Tongue (tissue), 2 donors: ENCODE measurements around the gene AGAP6. TPM values are rescaled to one million over a fixed set of nuclear protein-coding genes. Genes with fewer than 3 reads are reported as not detected.
"Not testable (repeated sequence)": the region's sequence is repeated elsewhere in the genome, so short reads cannot be mapped to it uniquely, and the experiment has no call there.

ENCODE experiments used
- DNase-seq: peaks from one replicate; pipeline ENCODE4 v3.0.0-alpha.2; 2015
- total RNA-seq: library from RNA; depleted of rRNA; stranded (reverse); fragments of >200 nt; gene quantifications from one replicate; pipeline ENCODE4 v1.2.3, GENCODE V29; 2014

Gene AGAP6
- total RNA-seq = 4.3 TPM

- DNase-seq = not testable (repeated sequence)
Observed at GRCh38 chr10:49988376-49988775, at the start of gene AGAP6. TSS of gene AGAP6 (plus strand) at chr10:49988406. CDS start at chr10:49988716, 310 bp downstream.

DNA sequence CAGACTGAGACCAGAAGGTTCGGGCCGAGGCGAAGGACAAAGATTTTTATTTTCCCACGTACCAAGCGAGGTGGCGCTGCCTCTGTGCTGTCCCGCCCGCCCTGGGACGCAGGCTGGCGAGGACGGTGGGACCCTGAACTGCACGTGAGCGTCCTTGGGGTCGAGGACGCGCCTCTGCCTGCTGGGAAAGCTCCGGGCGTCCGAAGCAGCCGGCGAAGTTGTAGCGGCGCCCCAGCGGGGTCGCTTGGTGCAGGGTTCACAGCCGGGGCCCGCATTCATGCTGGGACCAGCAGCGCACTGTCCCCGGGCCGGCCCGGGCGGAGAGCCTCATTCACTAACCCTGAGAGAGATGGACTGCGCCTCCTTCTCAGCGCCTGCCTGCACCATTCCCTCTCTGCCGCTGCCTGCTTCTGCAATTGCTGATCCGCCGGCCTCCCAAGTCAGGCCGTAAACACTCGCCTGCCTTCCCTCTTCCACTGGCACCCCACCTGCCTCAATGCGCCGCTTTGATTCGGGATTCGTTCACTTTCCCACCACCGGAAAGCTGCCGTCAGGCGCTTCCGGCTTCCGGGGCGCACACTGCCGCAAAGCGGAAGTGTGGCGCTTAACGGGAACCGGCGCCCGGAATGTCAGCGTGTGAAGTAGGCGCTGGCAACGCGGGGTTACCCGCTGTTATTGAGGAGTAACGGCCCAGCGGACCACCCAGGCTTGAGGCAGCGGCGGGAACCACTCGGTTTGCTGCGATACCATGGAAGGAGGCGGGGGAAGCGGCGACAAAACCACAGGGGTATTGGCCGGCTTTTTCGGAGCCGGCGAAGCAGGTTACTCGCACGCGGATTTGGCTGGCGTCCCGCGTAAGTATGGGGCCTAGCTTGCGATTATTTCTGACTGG lies 46.5 kb upstream of the AGAP6 start, which contains the start of the genes PARG and TIMM23B:
Gene PARG (minus strand): TSS at position 581 of the 892 bp plus-strand sequence. CDS start 302 bp downstream, at position 279.
Gene TIMM23B (plus strand): TSS at position 607 of the 892 bp plus-strand sequence. CDS start 142 bp downstream, at position 749.
- DNase-seq = peak; percentile 90

DNA sequence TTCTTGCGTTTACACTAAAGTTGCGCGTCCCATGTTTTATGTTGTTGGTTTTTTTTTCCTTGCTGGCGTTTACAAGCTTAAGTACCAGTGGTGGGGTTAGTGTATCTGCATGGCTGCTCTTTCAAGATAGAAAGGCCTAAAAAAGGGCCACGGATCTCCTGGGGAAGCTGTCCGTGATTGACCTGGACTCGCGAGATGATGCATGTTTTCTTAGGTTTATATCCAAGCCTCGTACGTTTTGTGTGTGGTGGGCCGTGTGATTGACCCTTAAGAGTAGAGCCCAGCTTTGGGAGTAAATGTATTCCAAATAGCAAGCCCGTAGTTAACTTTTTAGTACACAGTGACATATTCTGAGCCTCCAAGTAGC lies 45.9 kb upstream of the AGAP6 start:
- peak; percentile 1 for DNase-seq

GRCh38 chr10:49943607-49944006 lies 44.6 kb upstream of the AGAP6 start:
- not testable (repeated sequence) for DNase-seq

DNA sequence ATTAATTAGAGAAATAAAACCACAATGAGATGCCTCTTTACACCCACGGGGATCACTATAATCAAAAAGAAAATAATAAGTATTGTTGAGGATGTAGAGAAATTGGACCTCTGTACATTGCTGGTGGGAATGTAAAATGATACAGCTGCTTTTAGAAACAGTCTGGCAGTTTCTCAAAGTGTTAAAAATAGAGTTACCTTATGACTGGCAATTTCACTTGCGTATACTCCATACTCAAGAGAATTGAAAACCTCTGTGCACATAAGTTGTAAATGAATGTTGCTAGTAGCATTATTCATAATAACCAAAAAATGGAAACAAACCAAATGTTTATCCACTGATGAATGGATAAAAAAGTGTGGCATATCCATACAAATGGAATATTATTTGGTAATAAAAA lies 40.1 kb upstream of the AGAP6 start:
- not testable (repeated sequence) for DNase-seq

DNA sequence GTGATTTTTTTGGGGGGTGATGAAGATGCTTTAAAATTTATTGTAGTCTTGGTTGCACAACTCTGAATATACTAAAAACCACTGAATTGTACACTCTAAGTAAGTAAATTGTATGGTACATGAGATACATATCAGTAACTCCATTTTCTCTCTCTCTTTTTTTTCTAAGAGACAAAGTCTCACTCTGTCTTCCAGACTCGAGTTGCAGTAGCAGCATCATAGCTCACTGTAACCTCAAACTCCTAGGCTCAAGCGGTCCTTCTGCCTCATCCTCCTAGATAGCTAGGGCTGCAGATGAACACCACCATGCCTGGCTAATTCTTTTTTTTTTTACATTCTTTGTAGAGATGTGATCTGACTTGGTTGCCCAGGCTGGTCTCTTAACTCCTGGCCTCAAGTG lies 39.5 kb upstream of the AGAP6 start:
- not testable (repeated sequence) for DNase-seq

DNA sequence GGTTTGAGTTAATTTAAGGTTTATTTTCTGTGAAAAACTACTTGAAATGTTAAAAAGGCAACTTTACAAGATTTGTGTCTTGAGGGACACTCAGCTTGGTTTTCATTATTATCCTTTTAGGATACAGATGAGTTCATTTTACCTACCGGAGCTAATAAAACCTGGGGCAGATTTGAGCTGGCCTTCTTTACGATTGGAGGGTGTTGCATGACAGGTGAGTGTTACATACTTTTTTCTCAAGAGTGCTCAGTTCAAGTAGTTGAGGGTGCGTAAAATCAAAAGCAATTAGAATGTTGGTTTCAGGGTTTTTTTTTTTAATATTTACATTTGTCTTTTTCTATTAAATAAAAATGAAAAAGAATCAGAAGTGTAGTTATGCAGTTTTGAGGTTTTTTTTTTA lies 36.2 kb upstream of the AGAP6 start:
- not testable (repeated sequence) for DNase-seq

DNA sequence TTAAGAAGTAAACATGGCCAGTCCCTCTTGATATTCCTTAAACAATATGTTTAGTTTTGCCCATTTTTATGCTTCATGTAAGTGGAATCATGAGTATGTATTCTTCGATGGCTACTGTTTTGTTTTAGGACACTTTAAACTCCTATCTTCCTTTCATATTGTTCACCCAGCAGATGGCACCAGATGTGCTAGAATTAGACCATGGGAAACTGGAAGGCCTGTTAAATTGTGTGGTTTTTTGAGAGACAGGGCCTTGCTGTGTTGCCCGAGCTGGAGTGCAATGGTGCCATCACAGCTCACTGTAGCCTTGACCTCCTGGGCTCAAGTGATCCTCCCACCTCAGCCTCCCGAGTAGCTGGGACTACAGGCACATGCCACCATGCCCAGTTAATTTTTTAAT lies 35.1 kb upstream of the AGAP6 start:
- not testable (repeated sequence) for DNase-seq

GRCh38 chr10:49970331-49970857 lies 17.8 kb upstream of the AGAP6 start:
- not testable (repeated sequence) for DNase-seq

GRCh38 chr10:49971466-49971865 lies 16.7 kb upstream of the AGAP6 start:
- not testable (repeated sequence) for DNase-seq

- not testable (repeated sequence) for DNase-seq
Observed at GRCh38 chr10:49972094-49972493, 16.1 kb upstream of the AGAP6 start.

DNA sequence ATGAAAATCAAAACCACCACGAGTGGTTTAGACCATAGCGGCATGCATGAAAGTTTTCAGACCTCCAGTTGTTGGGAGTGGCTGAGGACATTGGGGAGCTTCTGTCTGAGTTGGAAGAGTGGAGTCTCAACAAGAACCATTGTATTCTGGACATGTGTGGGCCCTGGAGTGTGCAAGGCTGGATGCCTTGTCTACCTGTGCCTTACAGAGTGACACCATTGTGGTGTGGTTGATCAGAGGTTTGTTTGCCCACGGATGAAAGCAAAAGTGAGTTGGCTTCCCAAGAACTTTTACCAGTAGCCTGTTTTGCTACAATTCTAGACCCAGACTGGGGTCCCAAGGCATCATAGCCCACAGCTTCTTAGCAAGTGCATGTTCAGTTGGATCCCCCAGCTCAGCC lies 10.4 kb upstream of the AGAP6 start:
- DNase-seq = not testable (repeated sequence)

DNA sequence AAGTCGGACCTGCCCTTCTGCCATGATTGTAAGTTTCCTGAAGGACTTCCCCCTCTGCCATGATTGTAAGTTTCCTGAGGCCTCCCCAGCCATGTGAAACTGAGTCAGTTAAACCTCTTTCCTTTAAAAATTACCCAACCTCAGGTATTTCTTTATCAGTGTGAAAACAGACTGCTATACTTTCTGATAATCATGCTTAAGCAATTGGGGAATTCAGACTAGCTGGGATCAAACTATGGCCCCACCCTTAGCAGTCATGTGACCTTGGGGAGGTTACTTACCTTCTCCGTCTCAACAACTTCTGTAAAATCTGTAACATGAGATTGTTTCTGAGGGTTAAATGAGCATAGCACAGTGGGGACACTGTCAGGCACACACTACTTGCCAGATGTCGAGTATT lies 999 bp upstream of the AGAP6 start:
- not testable (repeated sequence) for DNase-seq

DNA sequence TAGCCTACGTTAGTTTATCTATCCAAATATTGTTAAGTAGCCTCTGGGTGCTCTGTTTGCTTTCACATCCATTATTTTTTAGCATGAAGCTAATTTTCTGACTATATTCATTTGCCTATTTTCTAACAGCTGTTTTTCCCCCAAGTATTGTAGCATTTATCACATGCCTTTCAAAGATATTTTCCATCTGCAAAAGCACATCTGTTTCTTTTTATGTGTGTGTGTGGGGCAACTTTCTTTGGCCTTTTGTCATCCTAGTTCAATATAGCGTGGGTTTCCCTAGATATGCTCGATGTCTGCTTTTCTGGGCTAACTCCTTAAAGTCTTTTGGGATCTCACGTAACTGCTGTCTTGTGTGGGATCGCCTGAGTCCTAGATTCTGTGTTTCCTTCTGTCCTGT lies 7.1 kb downstream of the AGAP6 start:
- DNase-seq = not testable (repeated sequence)

DNA sequence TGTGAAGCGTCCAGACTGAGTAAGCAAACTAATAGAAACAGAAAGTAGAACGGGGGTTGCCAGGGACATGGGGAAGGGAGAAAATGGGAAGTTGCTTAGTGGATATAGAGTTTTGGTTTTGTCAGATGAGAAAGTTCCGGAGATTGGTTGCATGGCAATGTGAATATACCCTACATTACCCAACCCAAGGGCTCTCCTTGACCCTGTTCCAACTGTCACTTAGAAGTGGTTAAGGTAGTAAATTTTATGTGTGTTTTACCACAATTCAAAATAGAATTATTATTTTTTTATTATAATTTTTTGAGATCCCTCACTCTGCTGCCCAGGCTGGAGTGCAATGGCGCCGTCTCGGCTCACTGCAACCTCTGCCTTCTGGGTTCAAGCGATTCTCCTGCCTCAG lies 25.8 kb downstream of the AGAP6 start:
- DNase-seq = not testable (repeated sequence)

GRCh38 chr10:50015596-50016220 lies 27.5 kb downstream of the AGAP6 start:
- not testable (repeated sequence) for DNase-seq

DNA sequence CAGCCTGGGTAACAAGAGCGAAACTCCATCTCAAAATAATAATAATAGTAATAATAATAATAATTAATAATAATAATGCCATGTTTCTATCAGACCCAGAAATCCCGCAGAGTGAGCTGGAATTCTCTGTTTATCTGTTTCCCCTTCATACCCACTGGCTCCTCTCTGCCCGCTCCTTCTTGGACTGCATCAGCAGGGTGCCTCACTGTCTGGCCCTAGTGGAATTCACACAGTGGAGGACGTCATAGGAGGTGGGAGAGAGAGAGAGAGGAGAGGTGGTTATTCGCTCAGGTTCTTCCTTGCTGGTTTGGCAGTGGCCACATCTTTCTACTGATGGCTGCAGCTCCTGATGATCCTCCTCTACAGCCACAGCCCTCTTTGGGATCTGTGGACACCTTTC lies 28.7 kb downstream of the AGAP6 start:
- not testable (repeated sequence) for DNase-seq

DNA sequence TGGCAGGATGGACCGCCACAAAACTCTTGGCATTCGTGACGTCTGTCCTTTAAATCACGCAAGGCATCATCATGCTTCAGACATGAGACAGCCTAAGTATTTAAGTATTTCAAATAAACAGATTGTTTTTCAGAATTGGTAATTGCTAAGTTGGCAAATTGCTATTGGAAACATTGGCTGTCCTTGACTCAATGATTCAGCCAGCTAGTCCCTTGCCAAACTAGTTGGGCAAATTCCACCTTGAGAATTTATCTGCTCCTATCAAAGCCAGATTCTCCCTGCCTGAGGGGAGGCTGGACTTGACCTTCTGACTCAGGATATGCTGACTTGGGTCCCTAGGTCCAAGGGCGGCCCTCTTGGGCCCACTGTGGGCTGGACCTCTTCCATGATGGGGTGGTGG lies 29.4 kb downstream of the AGAP6 start:
- not testable (repeated sequence) for DNase-seq

- peak; percentile 18 for DNase-seq
Observed at GRCh38 chr10:50019279-50019678, 31.1 kb downstream of the AGAP6 start.

GRCh38 chr10:50020451-50021024 lies 32.3 kb downstream of the AGAP6 start:
- DNase-seq = not testable (repeated sequence)

DNA sequence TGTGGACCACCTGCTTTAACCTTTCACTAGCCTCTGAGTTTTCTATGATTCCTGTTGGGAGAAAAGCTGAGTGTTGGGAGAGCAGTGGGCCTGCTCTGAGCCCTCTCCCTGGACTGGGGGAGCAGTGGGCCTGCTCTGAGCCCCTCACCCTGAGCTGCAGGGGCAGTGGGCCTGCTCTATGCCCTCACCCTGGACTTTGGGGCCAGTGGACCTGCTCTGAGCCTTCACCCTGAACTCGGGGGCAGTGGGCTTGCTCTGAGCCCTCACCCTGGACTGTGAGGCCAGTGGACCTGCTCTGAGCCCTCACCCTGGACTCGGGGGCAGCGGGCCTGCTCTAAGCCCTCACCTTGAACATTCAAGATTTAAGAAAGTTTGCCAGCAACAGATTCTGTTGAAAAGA lies 33.4 kb downstream of the AGAP6 start:
- DNase-seq = no peak

DNA sequence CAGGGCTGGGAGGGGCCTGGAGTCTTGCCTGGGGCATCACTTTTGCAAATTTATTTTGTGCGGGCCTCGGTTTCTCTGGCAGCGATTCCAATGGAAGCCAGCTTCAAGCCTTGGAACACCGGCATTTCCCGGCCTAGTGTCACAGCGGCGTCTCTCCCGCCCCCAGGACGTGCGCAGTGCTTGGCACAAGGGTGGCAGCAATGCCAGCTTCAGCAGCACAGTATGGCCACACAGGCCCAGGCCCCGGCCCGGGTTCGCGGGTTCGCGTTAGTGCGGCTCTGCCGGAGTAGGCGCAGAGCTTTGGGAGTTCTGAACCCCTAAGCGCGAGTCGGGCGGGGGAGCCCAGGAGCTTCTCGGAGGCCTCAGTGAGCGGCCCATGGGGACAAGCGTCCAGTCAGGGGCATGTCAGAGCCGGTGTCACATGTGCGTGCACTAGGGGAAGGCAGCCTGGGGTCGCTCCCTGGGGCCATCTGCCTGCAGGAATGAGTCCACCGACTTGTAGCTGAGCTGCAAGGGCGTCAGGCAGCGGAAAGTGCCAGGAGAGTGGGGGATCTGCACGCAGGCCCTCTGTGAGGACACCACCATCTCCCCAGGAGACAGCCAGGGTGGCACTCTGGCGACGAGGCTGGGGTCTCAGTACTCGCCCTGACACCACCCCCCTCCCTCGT lies 36.6 kb downstream of the AGAP6 start:
- DNase-seq = not testable (repeated sequence)
